ENCODE results near the gene ZNF266. TPM values are rescaled to one million over a fixed set of nuclear protein-coding genes. Genes with fewer than 3 reads are reported as not detected.

Gene ZNF266
- 21.1 TPM for total RNA-seq

DNA sequence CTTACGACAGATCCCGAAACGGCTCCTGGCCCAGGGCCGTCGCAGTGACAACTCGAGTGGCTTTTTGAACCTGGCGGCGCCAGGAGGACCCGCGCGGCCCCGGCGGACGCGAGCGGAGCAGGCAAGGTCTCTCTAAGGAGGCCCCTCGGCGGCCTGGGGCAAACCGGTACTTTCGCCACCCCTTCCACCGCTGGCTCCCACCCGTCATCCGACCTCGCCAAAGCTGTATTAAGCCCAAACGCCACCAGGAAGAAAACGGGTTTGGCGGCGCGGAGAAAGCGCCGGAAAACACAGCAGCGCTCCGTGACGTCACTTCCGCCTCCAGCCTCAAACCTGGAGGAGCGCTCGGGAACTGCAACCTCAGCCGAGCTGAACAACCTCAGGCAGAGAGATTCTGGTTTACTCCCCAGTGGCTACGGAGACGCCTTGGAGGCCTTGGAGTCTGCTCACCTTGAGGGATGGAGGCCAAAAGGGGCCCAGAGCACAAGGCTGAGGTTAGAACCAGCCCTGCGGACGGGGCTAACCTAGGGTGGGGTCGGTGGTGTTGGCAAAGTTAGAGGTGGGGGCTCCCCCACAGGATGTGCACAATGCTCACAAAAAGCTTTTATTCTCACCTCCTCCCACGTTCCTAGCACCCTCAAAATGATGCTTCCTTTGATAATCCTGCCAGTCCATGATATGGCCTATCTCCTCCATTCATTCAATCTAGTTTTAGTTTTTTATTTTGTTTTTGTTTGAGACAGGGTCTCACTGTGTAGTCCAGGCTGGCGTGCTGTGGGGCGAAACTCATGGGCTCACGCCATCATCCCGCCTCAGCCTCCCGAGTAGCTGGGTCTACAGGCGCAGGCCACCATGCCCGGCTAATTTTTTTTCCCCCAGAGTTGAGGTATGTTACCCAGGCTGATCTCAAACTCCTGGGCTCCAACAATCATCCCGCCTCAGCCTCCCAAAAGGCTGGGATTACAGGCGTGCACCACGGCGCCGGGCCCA is at the start of gene ZNF266:
Gene ZNF266 (minus strand): TSS at position 295 of the 990 bp plus-strand sequence. CDS start 15,484 bp downstream, outside the sequence.
- peak; percentile 97 for DNase-seq

DNA sequence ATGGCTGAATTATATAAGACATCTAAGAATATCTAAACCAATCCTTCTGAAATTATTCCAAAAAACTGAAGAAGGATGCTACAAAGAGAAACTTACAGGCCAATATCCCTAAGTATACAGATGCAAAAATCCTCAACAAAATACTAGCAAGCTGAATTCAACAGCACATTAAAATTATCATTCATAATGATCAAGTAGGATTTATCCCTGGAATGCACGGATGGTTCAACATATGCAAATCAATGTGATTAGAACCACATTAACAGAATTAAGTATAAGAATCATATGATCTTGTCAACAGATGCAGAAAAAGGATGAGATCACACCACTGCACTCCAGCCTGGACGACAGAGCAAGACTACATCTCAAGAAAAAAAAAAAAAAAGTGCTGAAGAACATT is 49.8 kb upstream of the ZNF266 start:
- DNase-seq = no peak

- no peak for DNase-seq
These were observed 39.6 kb upstream of the ZNF266 start for GRCh38 chr19:9474975-9475374.

- no peak for DNase-seq
These were observed 31.8 kb upstream of the ZNF266 start for GRCh38 chr19:9467161-9467560.

- no peak for DNase-seq
These were observed 26.6 kb upstream of the ZNF266 start for GRCh38 chr19:9461938-9462337.

- no peak for DNase-seq
These were observed 20.8 kb upstream of the ZNF266 start for GRCh38 chr19:9456018-9456689.

DNA sequence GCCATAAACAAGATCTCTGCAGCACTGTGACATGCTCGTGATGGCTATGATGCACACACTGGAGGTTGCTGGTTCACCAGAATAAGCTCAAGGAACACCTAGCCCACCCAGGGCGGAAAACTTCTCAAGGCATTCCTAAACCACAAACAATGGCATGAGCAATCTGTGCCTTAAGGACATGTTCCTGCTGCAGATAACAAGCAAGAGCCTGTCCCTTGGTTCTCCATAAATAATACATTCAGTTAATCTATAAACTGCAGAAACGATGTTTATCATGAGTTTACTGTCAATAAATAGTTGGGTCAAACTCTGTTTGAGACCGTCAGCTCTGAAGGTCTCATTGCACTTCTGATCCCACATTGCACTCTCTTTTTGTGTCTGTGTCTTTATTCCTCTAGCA is 18.6 kb upstream of the ZNF266 start:
- DNase-seq = no peak

DNA sequence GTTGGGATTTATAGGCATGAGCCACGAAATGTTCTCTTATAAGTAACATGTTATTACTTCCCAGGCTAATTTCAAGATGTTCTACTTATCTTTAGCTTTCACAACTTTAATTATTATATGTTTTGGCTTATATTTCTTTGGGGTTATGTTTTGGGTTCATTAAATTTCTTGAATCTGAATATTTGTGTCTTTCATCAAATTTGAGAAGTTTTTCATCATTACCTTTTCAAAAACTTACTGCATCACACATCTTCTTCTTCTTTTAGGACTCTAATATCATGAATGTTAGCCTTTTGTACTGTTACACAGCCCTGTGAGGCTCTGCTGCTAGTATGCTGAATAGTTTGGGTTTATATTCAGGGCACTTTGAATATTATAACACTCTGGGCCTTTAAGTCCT is 9.7 kb upstream of the ZNF266 start:
- DNase-seq = no peak

DNA sequence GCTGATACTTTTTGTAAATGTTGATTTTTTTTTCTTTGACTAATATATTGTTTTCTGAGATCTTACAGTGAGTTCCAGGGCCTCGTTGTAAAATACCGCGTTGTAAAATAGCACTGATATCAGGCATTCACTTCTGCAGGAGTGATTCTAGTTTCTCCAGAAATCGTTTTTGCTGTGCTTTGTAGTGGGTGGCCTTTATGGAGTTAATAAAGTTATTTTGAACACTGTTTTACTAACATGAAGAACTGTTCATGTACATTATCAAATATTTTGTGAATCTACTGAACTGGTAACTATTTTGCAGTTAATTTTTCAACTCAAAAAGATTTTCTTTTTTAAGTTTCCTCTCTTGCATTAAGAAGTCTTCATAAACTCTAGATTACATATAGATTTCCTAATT is 985 bp upstream of the ZNF266 start:
- no peak for DNase-seq

DNA sequence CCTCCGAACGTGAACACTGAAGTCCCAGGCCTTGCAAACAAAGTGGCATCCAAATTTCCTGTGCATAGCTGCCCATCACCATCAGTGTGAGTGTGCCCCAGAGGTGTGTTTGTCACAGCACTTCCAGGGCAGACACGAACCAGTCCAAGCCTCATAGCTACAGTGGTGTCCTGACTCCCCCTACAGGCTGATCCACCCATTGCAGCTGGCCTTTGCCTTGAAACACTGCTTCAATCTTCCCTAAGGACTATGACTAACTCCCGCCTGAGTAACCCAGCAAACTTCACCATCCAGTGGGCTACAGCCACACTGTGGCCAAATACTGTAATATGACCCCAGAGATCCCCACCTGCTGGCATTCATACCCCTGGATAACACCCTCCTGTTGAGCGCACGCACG is 3.9 kb downstream of the ZNF266 start:
- peak; percentile 37 for DNase-seq

DNA sequence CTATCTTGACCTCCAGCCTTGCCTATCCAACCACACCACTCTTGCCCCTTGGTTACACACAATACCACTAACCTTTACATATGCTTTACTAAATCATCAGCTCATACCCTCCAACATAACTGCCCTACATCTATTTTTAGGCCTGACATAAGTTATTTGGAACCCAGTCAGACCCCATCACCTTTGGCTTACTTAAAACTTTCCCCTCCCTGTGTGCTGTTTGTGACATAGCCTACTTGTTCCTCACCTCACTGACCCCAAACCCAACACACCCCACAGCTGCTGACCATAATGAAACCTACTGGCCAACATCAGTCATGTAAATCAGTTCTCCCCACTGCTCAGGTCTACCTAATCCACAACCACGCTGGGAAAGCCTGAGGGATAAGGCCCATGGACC is 4.9 kb downstream of the ZNF266 start:
- no peak for DNase-seq

GRCh38 chr19:9427941-9428340 is 7.4 kb downstream of the ZNF266 start:
- DNase-seq = no peak

GRCh38 chr19:9413240-9413954 is 22.0 kb downstream of the ZNF266 start:
- DNase-seq = no peak

DNA sequence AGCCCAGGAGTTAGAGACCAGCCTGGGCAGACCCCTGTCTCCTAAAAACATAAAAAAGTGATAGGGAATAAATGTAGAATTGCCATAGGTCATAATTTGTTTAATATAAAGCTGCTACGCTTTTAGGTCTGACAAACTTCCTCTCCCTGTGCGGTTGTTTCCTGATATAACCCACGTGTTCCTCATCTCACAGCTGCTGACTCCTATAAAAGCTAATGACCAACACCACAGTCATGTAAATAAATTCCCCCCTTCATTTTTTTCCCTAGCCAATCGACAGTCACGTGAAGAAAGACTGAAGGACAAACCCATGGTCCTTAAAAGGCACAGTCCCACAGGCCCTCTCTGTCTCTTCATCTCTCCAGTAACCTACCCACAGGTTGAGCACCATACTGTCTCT is 27.5 kb downstream of the ZNF266 start:
- DNase-seq = no peak

GRCh38 chr19:9406798-9407352 is 28.5 kb downstream of the ZNF266 start:
- DNase-seq = peak; percentile 90

DNA sequence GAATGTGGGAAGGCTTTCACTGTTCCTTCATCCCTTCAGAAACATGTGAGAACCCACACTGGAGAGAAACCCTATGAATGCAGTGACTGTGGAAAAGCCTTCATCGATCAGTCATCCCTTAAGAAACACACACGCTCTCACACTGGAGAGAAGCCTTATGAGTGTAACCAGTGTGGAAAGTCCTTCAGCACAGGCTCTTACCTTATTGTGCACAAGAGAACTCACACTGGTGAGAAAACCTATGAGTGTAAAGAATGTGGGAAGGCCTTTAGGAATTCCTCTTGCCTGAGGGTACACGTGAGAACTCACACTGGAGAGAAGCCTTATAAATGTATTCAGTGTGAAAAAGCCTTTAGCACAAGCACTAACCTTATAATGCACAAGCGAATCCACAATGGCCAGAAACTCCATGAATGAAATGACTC is 54.0 kb downstream of the ZNF266 start:
- no peak for DNase-seq

DNA sequence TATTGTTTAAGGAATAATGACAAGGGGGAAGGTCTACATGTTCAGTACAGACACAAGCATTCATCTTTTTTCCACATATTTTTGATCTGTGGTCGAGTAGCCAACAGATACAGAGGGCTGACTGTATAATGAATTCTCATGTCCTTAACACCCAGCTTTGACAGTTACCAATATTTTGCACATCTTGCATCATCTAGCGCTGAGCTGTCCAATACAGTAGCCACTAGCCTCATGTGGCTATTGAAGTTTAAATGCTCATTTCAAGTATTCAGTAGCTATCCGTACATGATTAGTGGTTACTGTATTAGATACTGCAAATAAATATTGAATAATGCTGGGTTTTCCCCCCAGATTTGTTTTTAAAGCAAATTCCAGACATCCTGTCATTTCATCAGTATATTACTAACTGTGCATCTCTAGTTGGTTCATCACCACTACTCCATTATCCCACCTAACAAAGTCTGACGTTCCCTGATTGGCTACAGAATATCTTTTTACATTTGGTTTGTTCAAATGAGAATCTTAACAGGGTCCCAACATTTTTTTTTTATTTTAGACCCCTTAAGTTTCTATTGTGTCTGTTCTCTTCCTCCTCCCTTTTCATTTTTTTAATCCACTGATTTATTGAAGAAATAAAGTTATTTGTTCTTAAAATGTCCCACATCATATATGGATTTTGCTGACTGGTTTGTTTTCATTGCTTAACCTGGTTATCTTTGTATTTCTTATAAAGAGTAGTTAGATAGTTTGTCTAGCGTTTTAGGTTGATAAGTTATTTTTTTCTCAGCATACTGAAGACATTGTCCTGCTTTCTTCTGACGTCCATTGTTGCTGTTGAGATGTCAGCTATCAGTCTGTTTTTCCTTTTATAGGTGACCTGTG is 64.4 kb downstream of the ZNF266 start:
- no peak for DNase-seq

DNA sequence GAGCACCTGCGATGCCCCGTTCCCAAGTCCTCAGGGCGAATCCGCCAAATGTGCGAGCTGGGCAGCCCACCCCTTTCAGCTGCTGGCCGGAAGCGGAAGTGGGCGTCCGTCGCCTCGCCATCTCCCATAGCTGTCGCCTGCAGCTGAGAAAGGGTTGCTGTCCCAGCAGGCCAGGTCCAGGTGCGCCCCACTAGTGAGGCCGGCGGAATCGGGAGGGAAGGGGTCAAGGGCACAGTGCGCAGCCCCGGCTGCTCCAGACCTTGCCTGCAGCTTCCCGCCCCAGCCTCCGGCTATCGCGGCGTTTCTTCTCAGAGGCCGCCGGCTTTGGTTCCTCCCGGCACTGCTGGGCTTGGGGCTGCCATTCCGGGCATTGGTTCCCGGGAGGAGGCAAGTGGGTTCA is 72.5 kb downstream of the ZNF266 start, which contains the start of gene ZNF177:
Gene ZNF177 (plus strand): TSS at position 109 of the 400 bp plus-strand sequence. CDS start 15,299 bp downstream, outside the sequence.
- peak; percentile 72 for DNase-seq

Measured in tongue (tissue), 2 donors.